Vagina (tissue), 2 donors: Measurements from ENCODE around the gene SNRNP200. TPM values are rescaled to one million over a fixed set of nuclear protein-coding genes. Genes with fewer than 3 reads are reported as not detected.

Experiments
- DNase-seq, 2 donors: peaks; one replicate each; pipeline ENCODE4 v3.0.0-alpha.2; 2017; ENCODE audit errors: extremely low spot score in 2 of 2
- H3K27ac ChIP-seq: fragments of 200-600 bp; sonication (generic); one replicate; pipeline ENCODE4 v1.5.1; 2019
- H3K27me3 ChIP-seq: fragments of 200-600 bp; sonication (generic); one replicate; pipeline ENCODE4 v1.5.1; 2019
- H3K36me3 ChIP-seq, 2 donors: fragments of 200-600 bp; sonication (generic); one replicate each; pipeline ENCODE4 v1.5.1; 2017 to 2019
- H3K4me1 ChIP-seq: fragments of 200-600 bp; sonication (generic); one replicate; pipeline ENCODE4 v1.5.1; 2019
- H3K4me3 ChIP-seq, 2 donors: fragments of 200-600 bp; sonication (generic); 1 replicate in 1 of 2; 2 replicates in 1 of 2; pipeline ENCODE4 v1.5.1; 2016 to 2019
- H3K9me3 ChIP-seq: fragments of 200-600 bp; sonication (generic); one replicate; pipeline ENCODE4 v1.5.1; 2019
- CTCF ChIP-seq, 3 experiments: fragments of 450-650 bp in 2 of 3; fragments of 200-600 bp in 1 of 3; sonication (generic) in 1 of 3; IDR thresholded peaks; one replicate each; pipeline ENCODE4 v1.5.1; 2017 to 2019; ENCODE audit warnings: antibody characterized with exemption in 3 of 3, mild to moderate bottlenecking in 2 of 3, moderate library complexity in 2 of 3
- POLR2A ChIP-seq, 2 donors: fragments of 450-650 bp; IDR thresholded peaks; one replicate each; pipeline ENCODE4 v1.6.1; 2017; ENCODE audit warnings: antibody characterized with exemption in 2 of 2, mild to moderate bottlenecking in 2 of 2, moderate library complexity in 2 of 2
- POLR2AphosphoS5 ChIP-seq, 2 donors: sonication (generic); formaldehyde crosslinking; IDR thresholded peaks; one replicate each; pipeline ENCODE4 v1.9.0; 2017; ENCODE audit warnings: antibody characterized with exemption in 2 of 2, mild to moderate bottlenecking in 2 of 2, low read depth in 1 of 2; ENCODE audit not compliant: insufficient read depth in 1 of 2
- intact Hi-C: fragments of 100-400 bp; cut with DNase I; formaldehyde crosslinking; loops from one replicate; pipeline ENCODE4 v1.15.1; 2023
- total RNA-seq: library from RNA; depleted of rRNA; stranded (reverse); fragments of >200 nt; gene quantifications from one replicate; pipeline ENCODE4 v1.2.3, GENCODE V29; 2016

Gene SNRNP200
- total RNA-seq, 1 donor from 2014 or later = 129 TPM

GRCh38 chr2:96225016-96225533 is 80.3 kb downstream of the SNRNP200 start:
- TF ChIP-seq POLR2A (IDR thresholded peaks at IDR 0.05) (no peak), POLR2AphosphoS5 (IDR thresholded peaks at IDR 0.05; ENCODE audit: insufficient read depth in 1 of 2, low read depth in 1 of 2) (no peak), CTCF (IDR thresholded peaks at IDR 0.05) (no peak)
- H3K4me1 ChIP-seq = no peaks in the 10 kb centered on the region
- H3K4me3 ChIP-seq = no peak overlapping the region
- no peaks in the 10 kb centered on the region for H3K9me3 ChIP-seq
- H3K27ac ChIP-seq = no peak overlapping the region
- H3K27me3 ChIP-seq = no peaks in the 10 kb centered on the region
- intact Hi-C loops = no loop called here
- no peak for DNase-seq
- no peaks in the 10 kb centered on the region for H3K36me3 ChIP-seq

Other genes with a start within 250 kb of the SNRNP200 start
- gene ADRA2B, start 189.0 kb downstream of the SNRNP200 start, total RNA-seq = 0.49 TPM
- not detected for gene ASTL, start 167.0 kb downstream of the SNRNP200 start, total RNA-seq
- 14.0 TPM for gene DUSP2, start 160.1 kb downstream of the SNRNP200 start, total RNA-seq
- 69.5 TPM for gene STARD7, start 96.7 kb downstream of the SNRNP200 start, total RNA-seq
- 40.0 TPM for gene TMEM127, start 39.5 kb downstream of the SNRNP200 start, total RNA-seq
- gene CIAO1, start 39.3 kb downstream of the SNRNP200 start, total RNA-seq = 92.6 TPM
- gene ITPRIPL1, start 19.8 kb upstream of the SNRNP200 start, total RNA-seq = 1.5 TPM
- gene NCAPH, start 30.2 kb upstream of the SNRNP200 start, total RNA-seq = 6.4 TPM
- gene NEURL3, start 199.8 kb upstream of the SNRNP200 start, total RNA-seq = 2.5 TPM
- gene ARID5A, start 231.2 kb upstream of the SNRNP200 start, total RNA-seq = 34.1 TPM